ENCODE data around the gene DAP.

The DAP gene

GRCh38 chr5:10756549-10756948 lies 4.5 kb downstream of the DAP start:
- Histone ChIP-seq H3K27me3 (ENCODE audit: insufficient read depth, low read length, poor library complexity) (no peaks in the 10 kb centered on the region), H3K4me3 (ENCODE audit: low read depth in 1 of 2, low read length in 2 of 2) (no peak overlapping the region), H3K36me3 (ENCODE audit: insufficient read depth, low read length) (peaks cover 46% of the 10 kb centered on the region), H3K9ac (ENCODE audit: low read depth, low read length) (no peak overlapping the region), H3K4me2 (ENCODE audit: insufficient read depth, low read length) (no peak overlapping the region), H3K27ac (ENCODE audit: low read length) (no peak overlapping the region), H4K20me1 (ENCODE audit: insufficient read depth, low read length) (peaks cover 59% of the 10 kb centered on the region), H3K79me2 (ENCODE audit: insufficient read depth, low read length) (peaks cover 91% of the 10 kb centered on the region), H3K9me3 (ENCODE audit: insufficient read depth, low read length, severe bottlenecking) (no peaks in the 10 kb centered on the region), H2AFZ (ENCODE audit: low read depth, low read length) (no peak overlapping the region), H3K4me1 (ENCODE audit: insufficient read depth, low read length) (peaks cover 30% of the 10 kb centered on the region)
- TF ChIP-seq, protein P1, sequence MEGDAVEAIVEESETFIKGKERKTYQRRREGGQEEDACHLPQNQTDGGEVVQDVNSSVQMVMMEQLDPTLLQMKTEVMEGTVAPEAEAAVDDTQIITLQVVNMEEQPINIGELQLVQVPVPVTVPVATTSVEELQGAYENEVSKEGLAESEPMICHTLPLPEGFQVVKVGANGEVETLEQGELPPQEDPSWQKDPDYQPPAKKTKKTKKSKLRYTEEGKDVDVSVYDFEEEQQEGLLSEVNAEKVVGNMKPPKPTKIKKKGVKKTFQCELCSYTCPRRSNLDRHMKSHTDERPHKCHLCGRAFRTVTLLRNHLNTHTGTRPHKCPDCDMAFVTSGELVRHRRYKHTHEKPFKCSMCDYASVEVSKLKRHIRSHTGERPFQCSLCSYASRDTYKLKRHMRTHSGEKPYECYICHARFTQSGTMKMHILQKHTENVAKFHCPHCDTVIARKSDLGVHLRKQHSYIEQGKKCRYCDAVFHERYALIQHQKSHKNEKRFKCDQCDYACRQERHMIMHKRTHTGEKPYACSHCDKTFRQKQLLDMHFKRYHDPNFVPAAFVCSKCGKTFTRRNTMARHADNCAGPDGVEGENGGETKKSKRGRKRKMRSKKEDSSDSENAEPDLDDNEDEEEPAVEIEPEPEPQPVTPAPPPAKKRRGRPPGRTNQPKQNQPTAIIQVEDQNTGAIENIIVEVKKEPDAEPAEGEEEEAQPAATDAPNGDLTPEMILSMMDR (IDR thresholded peaks at IDR 0.05; ENCODE audit: borderline replicate concordance, extremely low read depth, low read length, poor library complexity, severe bottlenecking): no peak
- TF ChIP-seq EZH2 (IDR thresholded peaks at IDR 0.05; ENCODE audit: borderline replicate concordance, low read depth, low read length, severe bottlenecking): no peak
- no peak for DNase-seq
- no peak for ATAC-seq (ENCODE audit: insufficient read depth, low read depth)

- H3K27me3 ChIP-seq (ENCODE audit: insufficient read depth, low read length, poor library complexity): no peaks in the 10 kb centered on the region
- H3K9ac ChIP-seq (ENCODE audit: low read depth, low read length): no peak overlapping the region
- peaks cover 62% of the 10 kb centered on the region for H3K36me3 ChIP-seq (ENCODE audit: insufficient read depth, low read length)
- ATAC-seq (ENCODE audit: insufficient read depth, low read depth) (no peak), DNase-seq (no peak)
- no peak overlapping the region for H2AFZ ChIP-seq (ENCODE audit: low read depth, low read length)
- H3K79me2 ChIP-seq (ENCODE audit: insufficient read depth, low read length): peaks cover 91% of the 10 kb centered on the region
- no peak overlapping the region for H3K4me2 ChIP-seq (ENCODE audit: insufficient read depth, low read length)
- TF ChIP-seq, protein P1 (IDR thresholded peaks at IDR 0.05; ENCODE audit: borderline replicate concordance, extremely low read depth, low read length, poor library complexity, severe bottlenecking): no peak
- no peak for TF ChIP-seq EZH2 (IDR thresholded peaks at IDR 0.05; ENCODE audit: borderline replicate concordance, low read depth, low read length, severe bottlenecking)
- H3K9me3 ChIP-seq (ENCODE audit: insufficient read depth, low read length, severe bottlenecking): no peaks in the 10 kb centered on the region
- no peak overlapping the region for H3K4me3 ChIP-seq (ENCODE audit: low read depth in 1 of 2, low read length in 2 of 2)
- no peak overlapping the region for H3K27ac ChIP-seq (ENCODE audit: low read length)
- peaks cover 61% of the 10 kb centered on the region for H4K20me1 ChIP-seq (ENCODE audit: insufficient read depth, low read length)
- peaks cover 8% of the 10 kb centered on the region for H3K4me1 ChIP-seq (ENCODE audit: insufficient read depth, low read length)
Measured at GRCh38 chr5:10753178-10753577, 7.9 kb downstream of the DAP start.

DNA sequence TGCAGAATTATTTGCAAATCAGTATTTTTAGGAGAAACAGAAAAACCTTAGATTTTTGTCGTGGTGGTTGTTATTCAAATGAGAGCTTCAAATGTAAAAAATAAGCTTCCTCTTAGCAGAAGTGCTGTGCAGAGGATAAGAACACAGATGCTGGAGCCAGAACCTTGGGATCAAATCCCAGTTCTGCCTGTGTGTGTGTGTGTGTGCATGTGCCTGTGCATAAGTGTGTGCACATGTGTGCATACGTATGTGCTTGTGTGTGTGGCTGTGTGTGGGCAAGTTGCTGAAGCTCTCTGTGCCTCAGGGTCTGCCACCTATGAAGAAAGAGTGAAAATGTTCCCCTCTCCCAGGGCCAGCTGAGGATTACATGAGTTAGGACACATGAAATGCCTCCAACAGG lies 8.6 kb downstream of the DAP start:
- H3K27me3 ChIP-seq (ENCODE audit: insufficient read depth, low read length, poor library complexity): no peaks in the 10 kb centered on the region
- peaks cover 85% of the 10 kb centered on the region for H3K79me2 ChIP-seq (ENCODE audit: insufficient read depth, low read length)
- H4K20me1 ChIP-seq (ENCODE audit: insufficient read depth, low read length): peaks cover 55% of the 10 kb centered on the region
- H3K4me2 ChIP-seq (ENCODE audit: insufficient read depth, low read length): no peak overlapping the region
- ATAC-seq (ENCODE audit: insufficient read depth, low read depth): no peak
- H3K9me3 ChIP-seq (ENCODE audit: insufficient read depth, low read length, severe bottlenecking): no peaks in the 10 kb centered on the region
- no peak overlapping the region for H2AFZ ChIP-seq (ENCODE audit: low read depth, low read length)
- TF ChIP-seq EZH2 (IDR thresholded peaks at IDR 0.05; ENCODE audit: borderline replicate concordance, low read depth, low read length, severe bottlenecking): no peak
- TF ChIP-seq, protein P1 (IDR thresholded peaks at IDR 0.05; ENCODE audit: borderline replicate concordance, extremely low read depth, low read length, poor library complexity, severe bottlenecking): no peak
- H3K36me3 ChIP-seq (ENCODE audit: insufficient read depth, low read length): peaks cover 65% of the 10 kb centered on the region
- no peak for DNase-seq
- H3K9ac ChIP-seq (ENCODE audit: low read depth, low read length): no peak overlapping the region
- H3K4me3 ChIP-seq (ENCODE audit: low read depth in 1 of 2, low read length in 2 of 2): no peak overlapping the region
- no peak overlapping the region for H3K27ac ChIP-seq (ENCODE audit: low read length)
- H3K4me1 ChIP-seq (ENCODE audit: insufficient read depth, low read length): 0 out of 2 replicates have a peak, but pooled peaks cover 1% of the 10 kb centered on the region

- DNase-seq (no peak), ATAC-seq (ENCODE audit: insufficient read depth, low read depth) (no peak)
- H3K27ac ChIP-seq (ENCODE audit: low read length): no peak overlapping the region
- H3K4me1 ChIP-seq (ENCODE audit: insufficient read depth, low read length): no peaks in the 10 kb centered on the region
- peaks cover 75% of the 10 kb centered on the region for H3K36me3 ChIP-seq (ENCODE audit: insufficient read depth, low read length)
- no peak overlapping the region for H3K4me2 ChIP-seq (ENCODE audit: insufficient read depth, low read length)
- H3K9ac ChIP-seq (ENCODE audit: low read depth, low read length): no peak overlapping the region
- peaks cover 52% of the 10 kb centered on the region for H4K20me1 ChIP-seq (ENCODE audit: insufficient read depth, low read length)
- H2AFZ ChIP-seq (ENCODE audit: low read depth, low read length): no peak overlapping the region
- no peaks in the 10 kb centered on the region for H3K9me3 ChIP-seq (ENCODE audit: insufficient read depth, low read length, severe bottlenecking)
- no peak for TF ChIP-seq EZH2 (IDR thresholded peaks at IDR 0.05; ENCODE audit: borderline replicate concordance, low read depth, low read length, severe bottlenecking)
- TF ChIP-seq, protein P1 (IDR thresholded peaks at IDR 0.05; ENCODE audit: borderline replicate concordance, extremely low read depth, low read length, poor library complexity, severe bottlenecking): no peak
- H3K79me2 ChIP-seq (ENCODE audit: insufficient read depth, low read length): peaks cover 72% of the 10 kb centered on the region
- no peak overlapping the region for H3K4me3 ChIP-seq (ENCODE audit: low read depth in 1 of 2, low read length in 2 of 2)
- no peaks in the 10 kb centered on the region for H3K27me3 ChIP-seq (ENCODE audit: insufficient read depth, low read length, poor library complexity)
Measured at GRCh38 chr5:10750909-10751308, 10.1 kb downstream of the DAP start.
